GM21526 (cell line): ENCODE data around the gene ANGPTL4.
"Not testable (repeated sequence)": the region's sequence is repeated elsewhere in the genome, so short reads cannot be mapped to it uniquely, and the experiment has no call there.

Source experiments
- ATAC-seq: cut with Tn5 transposase; IDR thresholded peaks from one replicate; pipeline ENCODE4 v1.9.1; 2021; ENCODE audit warnings: moderate library complexity; ENCODE audit not compliant: unreplicated experiment, low FRiP score

The ANGPTL4 gene, protein sequence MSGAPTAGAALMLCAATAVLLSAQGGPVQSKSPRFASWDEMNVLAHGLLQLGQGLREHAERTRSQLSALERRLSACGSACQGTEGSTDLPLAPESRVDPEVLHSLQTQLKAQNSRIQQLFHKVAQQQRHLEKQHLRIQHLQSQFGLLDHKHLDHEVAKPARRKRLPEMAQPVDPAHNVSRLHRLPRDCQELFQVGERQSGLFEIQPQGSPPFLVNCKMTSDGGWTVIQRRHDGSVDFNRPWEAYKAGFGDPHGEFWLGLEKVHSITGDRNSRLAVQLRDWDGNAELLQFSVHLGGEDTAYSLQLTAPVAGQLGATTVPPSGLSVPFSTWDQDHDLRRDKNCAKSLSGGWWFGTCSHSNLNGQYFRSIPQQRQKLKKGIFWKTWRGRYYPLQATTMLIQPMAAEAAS

DNA sequence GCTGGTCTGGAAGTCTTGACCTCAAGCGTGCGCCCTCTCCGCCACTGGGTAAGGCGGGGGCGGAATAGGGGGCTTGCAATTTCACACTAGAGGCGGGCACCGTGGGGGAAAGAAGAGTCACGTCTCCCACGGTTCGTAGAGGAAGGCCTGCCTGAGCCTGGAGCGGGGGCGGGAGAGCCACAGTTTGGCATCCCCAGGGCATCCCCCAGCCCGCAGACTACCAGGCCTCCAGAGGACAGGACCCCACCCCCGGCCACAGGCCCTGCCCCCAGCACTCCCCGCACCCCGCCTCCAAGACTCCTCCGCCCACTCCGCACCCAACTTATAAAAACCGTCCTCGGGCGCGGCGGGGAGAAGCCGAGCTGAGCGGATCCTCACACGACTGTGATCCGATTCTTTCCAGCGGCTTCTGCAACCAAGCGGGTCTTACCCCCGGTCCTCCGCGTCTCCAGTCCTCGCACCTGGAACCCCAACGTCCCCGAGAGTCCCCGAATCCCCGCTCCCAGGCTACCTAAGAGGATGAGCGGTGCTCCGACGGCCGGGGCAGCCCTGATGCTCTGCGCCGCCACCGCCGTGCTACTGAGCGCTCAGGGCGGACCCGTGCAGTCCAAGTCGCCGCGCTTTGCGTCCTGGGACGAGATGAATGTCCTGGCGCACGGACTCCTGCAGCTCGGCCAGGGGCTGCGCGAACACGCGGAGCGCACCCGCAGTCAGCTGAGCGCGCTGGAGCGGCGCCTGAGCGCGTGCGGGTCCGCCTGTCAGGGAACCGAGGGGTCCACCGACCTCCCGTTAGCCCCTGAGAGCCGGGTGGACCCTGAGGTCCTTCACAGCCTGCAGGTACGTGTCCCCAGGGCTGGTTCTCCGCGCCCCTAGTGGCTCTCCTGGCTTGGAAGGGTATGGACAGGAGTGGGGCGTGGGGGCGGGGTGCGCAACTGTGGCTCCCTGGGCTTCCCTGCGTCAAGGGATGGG, at the start of gene ANGPTL4:
Gene ANGPTL4, plus strand, starts transcription at position 353 of the 969 bp plus-strand sequence. Its CDS starts 167 bp downstream, at position 520.
- no peak for ATAC-seq

DNA sequence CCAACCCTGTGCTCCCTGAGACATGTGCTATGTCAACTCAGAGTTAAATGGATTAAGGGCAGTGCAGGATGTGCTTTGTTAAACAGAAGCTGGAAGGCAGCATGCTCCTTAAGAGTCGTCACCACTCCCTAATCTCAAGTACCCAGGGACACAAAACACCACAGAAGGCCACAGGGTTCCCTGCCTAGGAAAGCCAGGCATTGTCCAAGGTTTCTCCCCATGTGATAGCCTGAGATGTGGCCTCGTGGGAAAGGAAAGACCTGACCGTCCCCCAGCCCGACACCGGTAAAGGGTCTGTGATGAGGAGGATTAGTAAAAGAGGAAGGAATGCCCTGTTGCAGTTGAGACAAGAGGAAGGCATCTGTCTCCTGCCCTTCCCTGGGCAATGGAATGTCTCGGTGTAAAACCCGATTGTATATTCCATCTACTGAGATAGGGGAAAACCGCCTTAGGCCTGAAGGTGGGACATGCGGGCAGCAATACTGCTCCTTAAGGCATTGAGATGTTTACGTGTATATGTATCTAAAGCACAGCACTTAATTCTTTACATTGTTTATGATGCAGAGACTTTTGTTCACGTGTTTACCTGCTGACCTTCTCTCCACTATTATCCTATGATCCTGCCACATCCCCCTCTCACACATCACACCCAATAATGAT, 48.8 kb upstream of the ANGPTL4 start:
- ATAC-seq, result not testable (repeated sequence)

DNA sequence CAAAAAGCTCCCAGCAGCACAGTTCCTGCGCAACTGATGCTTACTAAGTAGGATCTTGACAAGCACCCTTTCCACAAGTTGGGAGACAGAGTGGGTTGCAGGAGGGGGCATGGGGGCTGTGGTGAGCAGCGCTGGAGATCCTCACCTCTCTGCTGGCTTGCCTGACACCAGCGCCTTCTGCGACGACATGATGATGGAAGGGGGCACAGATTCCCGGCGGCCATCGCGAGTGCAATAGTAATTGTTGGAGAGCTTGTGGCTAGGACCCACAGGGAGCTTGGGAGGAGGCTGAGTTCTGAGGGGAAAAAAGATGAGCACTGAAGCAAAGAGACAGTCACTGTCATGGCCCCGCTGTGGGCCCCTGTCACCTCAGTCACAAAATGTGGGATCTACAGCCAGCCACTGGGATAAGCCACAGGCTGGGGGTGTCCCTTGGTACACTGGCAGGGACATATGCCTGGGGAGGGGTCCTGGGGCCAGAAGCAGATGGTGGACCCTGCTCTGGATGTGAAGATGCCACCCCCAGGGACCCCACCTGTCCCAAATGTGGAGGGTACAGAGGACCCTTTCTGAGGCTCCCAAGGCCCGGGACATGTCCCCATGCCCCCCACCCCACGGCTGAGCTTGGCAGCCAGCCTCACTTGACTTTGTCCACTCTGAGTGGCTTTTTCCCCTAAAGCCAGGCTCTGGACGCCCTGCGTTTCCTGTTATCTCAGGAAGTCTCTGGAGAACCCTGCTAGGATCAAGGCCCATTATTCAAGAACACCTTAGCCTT, 47.4 kb upstream of the ANGPTL4 start:
- ATAC-seq, result no peak

DNA sequence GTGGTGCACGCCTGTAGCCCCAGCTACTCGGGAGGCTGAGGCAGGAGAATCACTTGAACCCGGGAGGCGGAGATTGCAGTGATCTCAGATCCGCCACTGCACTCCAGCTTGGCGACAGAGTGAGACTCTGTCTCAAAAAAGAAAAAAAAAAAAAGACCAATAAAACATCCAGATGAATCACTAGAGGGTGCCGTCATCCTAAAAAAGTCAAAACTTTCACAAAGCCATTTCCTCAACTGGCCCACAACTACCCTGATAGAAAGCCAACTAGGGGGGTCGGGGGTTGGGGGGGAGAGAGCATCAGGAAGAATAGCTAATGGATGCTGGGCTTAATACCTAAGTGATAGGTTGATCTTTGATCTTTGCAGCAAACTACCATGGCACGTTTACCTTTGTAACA, 45.1 kb upstream of the ANGPTL4 start:
- ATAC-seq, result not testable (repeated sequence)

DNA sequence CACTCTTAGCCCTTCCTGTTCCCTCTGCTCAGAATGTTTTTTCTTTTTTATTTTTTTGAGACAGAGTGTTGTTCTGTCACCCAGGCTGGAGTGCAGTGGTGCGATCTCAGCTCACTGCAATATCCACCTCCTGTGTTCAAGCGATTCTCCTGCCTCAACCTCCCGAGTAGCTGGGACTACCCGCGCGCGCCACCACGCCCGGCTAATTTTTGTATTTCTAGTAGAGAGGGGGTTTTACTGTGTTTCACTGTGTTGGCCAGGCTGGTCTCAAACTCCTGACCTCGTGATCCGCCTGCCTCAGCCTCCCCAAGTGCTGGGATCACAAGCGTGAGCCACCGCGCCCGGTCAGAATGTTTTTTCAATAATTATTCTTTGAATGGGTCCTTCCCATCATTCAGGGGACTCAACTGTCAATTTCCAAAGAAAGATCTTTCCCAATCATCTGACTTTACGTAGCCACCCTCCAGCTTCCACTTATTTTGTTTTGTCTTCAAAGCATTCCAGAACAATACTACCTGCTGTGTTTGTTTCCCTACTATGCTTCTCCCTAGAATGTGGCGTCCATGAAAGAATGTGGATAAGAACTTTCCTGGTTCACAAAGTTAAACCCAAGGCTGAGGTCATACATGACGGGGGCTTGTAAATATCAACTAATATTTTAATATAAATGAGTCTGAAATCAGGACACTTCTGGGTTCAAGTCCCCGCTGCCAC, 44.0 kb upstream of the ANGPTL4 start:
- no peak for ATAC-seq

DNA sequence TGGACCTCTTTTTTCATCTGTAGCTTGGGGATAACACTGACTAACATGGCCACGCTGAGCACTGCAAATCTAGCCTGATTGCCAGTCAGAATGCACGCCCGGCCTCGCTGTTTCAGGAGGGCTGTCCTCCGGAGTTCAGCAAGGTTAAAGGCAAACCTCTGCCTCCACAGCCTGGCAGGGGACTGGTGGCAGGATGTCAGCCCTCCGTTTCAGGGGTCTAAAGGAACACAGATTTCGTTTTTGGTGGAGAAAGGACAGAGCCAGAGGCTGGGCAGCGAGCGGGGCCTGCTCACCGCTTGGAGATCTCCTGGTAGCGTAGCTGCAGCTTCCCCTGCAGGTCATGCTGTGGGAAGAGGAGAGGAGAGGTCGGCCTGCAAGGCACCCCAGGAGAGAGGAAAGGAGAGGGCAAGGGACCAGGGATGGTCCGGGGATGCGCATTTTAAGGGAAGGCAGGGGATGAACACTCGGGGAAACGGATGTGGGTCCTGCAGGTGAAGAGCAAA, 43.3 kb upstream of the ANGPTL4 start:
- ATAC-seq, result peak; percentile 3

DNA sequence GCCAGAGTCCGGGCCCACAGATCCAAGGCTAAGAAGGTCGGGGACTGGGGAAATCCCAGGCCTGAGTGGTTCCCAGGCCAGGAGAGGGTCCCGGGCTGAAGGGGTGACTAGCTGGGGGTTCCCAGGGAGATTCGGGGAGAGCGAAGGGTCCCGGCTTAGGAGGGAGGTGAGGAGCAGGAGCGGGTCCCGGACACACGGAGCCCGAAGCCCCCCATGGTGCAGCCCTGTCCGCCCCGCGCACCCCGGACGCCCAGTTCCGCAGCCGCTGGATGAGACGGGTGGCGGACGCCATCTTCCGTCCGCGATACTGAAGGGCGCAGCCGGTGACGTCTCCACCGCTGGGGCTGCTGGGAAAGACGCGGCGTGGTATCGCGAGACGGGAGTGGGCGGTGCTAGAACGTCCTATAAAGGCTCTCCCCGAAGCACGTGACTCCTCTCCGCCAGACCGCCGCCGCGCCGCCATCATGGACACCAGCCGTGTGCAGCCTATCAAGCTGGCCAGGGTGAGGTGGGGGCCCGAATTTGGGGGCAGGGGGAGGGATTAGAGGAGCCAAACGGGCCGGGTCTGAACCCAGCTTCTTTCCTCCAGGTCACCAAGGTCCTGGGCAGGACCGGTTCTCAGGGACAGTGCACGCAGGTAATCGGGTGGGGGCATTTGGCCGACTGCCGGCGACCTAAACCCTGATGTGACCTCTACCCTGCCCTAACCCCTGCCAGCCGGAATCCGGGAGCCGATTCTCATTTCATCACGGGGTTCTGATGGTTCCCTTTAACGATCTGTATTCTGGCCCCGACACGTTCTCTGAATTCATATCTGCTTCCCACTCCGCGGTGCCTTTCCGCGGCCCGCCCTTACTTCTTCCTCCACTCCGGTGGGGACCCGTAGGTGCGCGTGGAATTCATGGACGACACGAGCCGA, 42.6 kb upstream of the ANGPTL4 start, which contains the start of the genes NDUFA7 and RPS28:
Gene NDUFA7, minus strand, starts transcription at position 309 of the 919 bp plus-strand sequence. Its CDS starts 17 bp downstream, at position 292.
Gene RPS28, plus strand, starts transcription at position 430 of the 919 bp plus-strand sequence. Its CDS starts 35 bp downstream, at position 465.
- ATAC-seq, result peak; percentile 68

DNA sequence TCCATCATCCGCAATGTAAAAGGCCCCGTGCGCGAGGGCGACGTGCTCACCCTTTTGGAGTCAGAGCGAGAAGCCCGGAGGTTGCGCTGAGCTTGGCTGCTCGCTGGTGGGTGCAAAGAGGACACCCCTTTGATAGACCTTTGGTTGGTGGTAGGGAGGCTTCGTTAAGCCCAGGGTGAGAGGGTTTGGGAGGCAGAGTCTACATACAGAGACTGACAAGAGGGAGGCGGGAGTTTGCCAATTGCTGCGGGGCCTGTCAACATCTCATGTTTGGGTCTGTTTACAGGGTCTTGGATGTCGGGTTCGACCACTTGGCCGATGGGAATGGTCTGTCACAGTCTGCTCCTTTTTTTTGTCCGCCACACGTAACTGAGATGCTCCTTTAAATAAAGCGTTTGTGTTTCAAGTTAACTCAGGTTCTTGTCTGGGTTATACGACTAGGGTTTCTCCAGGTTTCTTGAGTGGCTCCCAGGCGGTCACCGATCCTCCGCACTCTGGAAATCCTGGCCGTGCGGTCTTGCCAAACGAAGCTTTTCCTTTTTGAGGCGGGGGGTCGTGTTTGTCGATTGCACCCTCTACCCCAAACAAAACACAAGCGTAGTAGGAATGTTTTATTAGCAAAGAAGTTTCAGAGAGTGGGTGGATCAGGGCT, 41.8 kb upstream of the ANGPTL4 start:
- ATAC-seq, result no peak

DNA sequence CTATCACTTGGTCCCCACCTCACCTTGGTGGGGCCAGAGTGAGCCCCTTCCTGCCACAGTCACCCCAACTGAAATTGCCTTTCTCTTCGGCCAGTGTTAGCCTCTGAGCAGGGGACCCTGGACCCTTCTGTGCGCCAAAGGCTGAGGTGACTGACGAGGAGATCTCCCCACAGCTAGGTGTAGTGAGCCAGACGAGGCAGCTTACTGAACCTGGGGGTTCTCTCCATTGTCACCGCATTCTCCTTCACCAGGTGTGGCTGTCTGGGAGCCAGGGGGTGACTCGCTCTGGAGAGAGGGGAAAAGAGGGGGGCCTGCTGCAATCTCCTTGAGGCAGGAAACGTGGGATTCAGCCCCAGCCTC, 41.3 kb upstream of the ANGPTL4 start:
- ATAC-seq, result no peak

DNA sequence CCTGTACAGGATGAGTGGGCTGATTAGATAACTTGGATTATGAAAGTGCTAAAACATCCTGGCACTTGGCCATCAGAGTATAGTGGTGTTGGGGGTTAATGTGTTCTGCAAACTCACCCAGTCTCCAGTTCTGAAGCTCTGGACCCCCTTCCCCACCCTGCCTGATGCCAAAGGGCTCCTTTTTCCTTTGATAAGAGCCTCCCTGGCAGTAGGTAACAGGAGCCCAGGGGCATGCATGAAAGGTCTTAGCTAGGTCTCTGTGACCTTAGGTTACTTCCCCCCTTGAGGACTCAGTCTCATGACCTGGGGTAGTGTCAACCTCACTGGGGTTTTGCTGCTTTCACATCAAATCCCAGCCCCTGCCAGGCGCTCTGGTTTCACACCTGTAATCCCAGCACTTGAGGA, 40.2 kb upstream of the ANGPTL4 start:
- ATAC-seq, result no peak

DNA sequence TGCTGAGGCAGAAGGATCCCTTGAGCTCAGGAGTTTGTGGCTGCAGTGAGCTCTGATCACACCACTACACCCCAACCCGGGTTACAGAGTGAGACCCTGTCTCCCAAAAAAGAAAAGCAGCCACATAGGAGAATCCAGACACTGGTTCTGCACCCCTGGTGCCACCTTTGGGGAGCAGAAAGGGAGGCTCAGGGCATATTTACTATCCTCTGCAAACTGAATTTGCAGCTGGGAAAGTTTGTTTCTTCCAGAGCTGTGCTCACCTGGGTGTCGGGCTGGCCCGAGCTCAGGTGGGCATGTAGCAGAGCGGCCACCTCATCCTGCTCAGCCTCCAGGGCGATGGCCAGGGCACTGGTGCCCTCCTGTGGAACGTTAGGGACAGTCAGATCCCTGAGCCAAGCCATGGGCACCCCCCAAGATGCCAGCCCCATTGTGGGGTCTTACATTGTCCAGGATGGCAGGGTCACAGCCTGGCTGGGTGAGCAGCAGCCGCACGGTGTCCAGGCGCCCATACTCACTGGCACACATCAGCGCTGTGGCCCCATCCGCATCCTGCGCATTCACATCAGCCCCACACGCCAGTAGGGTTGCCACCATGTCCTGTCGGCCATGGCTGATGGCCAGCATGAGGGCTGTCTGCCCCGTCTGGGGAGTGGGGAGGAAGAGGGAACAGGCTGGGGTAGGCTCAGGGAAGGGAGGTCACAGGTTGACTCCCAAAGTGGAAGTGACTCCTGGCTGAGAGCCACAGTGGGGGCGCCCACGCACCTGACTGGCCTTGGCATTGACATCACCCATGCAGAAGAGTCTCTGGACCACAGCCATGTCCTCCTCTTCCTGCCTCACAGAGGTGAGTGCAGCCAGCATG, 39.5 kb upstream of the ANGPTL4 start:
- no peak for ATAC-seq

DNA sequence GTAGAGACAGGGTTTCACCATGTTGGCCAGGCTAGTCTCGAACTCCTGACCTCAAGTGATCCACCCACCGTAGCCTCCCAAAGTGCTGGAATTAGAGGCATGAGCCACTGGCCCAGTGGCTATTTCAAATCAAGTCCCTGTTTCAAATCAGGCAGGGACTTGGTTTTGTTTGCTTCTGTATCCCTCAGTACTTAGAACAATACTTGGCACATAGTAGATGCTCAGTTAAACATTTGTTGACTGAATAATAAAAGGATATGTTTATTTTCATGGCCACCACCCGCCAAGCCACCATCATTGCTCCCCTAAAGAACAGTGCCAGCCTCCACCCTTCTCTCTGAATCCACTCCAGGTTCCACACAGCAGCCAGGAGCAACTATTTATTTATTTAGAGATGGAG, 38.5 kb upstream of the ANGPTL4 start:
- ATAC-seq, result no peak

DNA sequence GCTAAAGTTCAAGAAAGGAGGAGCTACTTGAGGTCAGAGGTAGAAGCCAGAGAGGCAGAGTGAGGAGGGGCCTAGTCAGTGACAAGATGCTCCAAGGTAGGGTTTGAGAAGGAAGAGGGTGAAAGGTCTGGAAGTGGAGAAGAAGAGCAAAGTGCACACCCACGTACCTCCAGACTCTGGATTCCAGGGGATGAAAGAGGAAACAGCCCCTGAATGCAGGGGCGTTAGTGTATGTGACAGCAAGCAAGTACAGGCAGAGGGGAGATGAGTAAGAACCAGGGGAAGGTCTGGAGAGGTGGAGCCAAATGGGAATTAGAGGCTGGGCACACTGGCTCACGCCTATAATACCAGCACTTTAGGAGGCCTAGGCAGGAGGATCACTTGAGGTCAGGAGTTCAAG, 34.0 kb upstream of the ANGPTL4 start:
- ATAC-seq, result no peak

DNA sequence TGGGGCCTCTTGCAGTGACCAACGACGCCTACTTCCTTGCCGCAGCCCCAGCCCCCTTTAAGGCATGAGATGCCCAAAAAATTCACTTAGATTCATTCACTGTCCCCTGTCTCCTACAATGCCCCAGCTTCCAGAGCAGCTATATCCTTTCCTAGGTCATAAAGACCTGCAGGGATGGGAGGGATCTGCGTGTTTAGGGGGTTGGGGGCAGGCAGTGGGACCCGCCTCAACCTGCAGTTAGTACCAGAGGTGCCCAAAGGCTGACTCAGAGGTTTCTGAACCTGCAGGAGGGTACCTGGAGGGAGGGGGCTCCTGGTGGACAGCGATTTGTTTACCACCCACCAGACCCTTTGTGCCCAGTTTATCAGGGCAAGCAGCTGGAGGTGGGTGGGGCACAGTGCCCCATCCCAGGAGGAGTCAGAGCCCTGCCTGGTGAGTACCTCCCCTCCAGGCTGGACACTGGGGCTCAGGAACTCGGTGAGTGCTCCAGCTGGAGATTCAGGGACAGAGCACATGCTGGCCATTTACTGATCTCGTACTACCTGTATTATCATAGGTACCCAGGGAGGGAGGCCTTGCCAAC, 32.6 kb upstream of the ANGPTL4 start:
- ATAC-seq, result no peak

DNA sequence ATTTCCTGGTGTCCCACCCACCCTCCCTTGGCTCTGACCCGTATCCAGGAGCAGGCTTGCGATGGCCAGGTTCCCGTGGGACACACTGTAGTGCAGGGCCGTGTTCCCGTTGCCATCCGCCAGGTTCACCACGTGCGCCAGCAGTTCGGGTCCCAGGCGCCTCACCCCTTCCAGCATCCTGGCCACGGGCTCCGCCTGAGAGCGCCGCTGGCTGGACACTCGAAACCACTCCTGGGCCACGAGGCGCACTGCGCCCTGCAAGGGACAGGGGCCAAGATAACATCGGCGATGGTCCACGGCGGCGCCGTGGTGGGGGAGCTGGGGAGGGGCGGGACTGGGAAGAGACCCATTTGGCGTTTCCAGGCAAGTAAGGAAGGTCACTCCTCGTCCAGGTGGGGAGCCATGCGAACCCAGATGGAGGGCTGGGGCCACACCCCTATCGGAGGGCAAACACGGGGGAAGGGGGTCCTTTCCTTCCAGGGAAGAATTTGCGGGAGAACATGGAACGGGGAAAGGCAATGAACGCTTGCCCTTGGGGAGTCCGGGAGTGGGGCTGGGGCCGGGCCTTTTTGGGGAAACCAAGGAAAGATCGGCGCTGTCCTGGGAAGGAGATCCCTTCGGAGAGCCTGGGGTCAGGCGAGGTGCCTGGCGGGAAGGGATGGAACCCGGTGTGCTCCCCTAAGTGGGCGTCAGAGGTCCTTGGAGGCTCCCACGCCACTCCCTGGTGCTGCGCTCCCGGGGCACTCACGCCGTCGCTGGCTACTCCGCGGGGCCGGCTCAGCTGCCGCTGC, 30.8 kb upstream of the ANGPTL4 start:
- ATAC-seq, result no peak
